ENCODE measurements around the gene PSME1.

PSME1 gene

GRCh38 chr14:24176599-24176998 is 40.6 kb downstream of the PSME1 start:
- no peak for FAIRE-seq
- DNase-seq (ENCODE audit: insufficient read length, low spot score), result no peak
- TF ChIP-seq POU2F2 (IDR thresholded peaks at IDR 0.05; ENCODE audit: low read depth, low read length) (no peak), PAX5 (IDR thresholded peaks at IDR 0.05; ENCODE audit: insufficient read depth, low read length, severe bottlenecking) (no peak), POLR2AphosphoS5 (IDR thresholded peaks at IDR 0.05; ENCODE audit: low read depth, low read length) (peak; percentile 44; the same call in 1 of the 2 replicates)

- TF ChIP-seq POLR2A (IDR thresholded peaks at IDR 0.05; ENCODE audit: low read depth, low read length) (peak; percentile 64; the same call in 1 of the 2 replicates), PAX5 (IDR thresholded peaks at IDR 0.05; ENCODE audit: insufficient read depth, low read length, severe bottlenecking) (no peak), POLR2AphosphoS5 (IDR thresholded peaks at IDR 0.05; ENCODE audit: low read depth, low read length) (peak; percentile 62), SPI1 (IDR thresholded peaks at IDR 0.05; ENCODE audit: low read depth, low read length) (no peak), POU2F2 (IDR thresholded peaks at IDR 0.05; ENCODE audit: low read depth, low read length) (no peak), TAF1 (IDR thresholded peaks at IDR 0.05; ENCODE audit: low read depth, low read length) (no peak)
- no peak for FAIRE-seq
- no peak for DNase-seq (ENCODE audit: insufficient read length, low spot score)
These were observed 41.2 kb downstream of the PSME1 start for GRCh38 chr14:24177041-24177825.

GRCh38 chr14:24177891-24178290 is 41.9 kb downstream of the PSME1 start:
- DNase-seq (ENCODE audit: insufficient read length, low spot score) (no peak), FAIRE-seq (no peak)
- TF ChIP-seq TAF1 (IDR thresholded peaks at IDR 0.05; ENCODE audit: low read depth, low read length) (no peak), SPI1 (IDR thresholded peaks at IDR 0.05; ENCODE audit: low read depth, low read length) (no peak), POU2F2 (IDR thresholded peaks at IDR 0.05; ENCODE audit: low read depth, low read length) (peak; percentile 16; the same call in 1 of the 2 replicates)

GRCh38 chr14:24178399-24179178 is 42.6 kb downstream of the PSME1 start:
- FAIRE-seq (no peak), DNase-seq (ENCODE audit: insufficient read length, low spot score) (no peak)
- TF ChIP-seq TAF1 (IDR thresholded peaks at IDR 0.05; ENCODE audit: low read depth, low read length) (no peak), PAX5 (IDR thresholded peaks at IDR 0.05; ENCODE audit: insufficient read depth, low read length, severe bottlenecking) (no peak), SPI1 (IDR thresholded peaks at IDR 0.05; ENCODE audit: low read depth, low read length) (no peak), POLR2A (IDR thresholded peaks at IDR 0.05; ENCODE audit: low read depth, low read length) (peak; percentile 15; the same call in 1 of the 2 replicates), POU2F2 (IDR thresholded peaks at IDR 0.05; ENCODE audit: low read depth, low read length) (no peak), POLR2AphosphoS5 (IDR thresholded peaks at IDR 0.05; ENCODE audit: low read depth, low read length) (no peak)

GRCh38 chr14:24179294-24179960 is 43.4 kb downstream of the PSME1 start:
- TF ChIP-seq POU2F2 (IDR thresholded peaks at IDR 0.05; ENCODE audit: low read depth, low read length), result no peak
- no peak for TF ChIP-seq TAF1 (IDR thresholded peaks at IDR 0.05; ENCODE audit: low read depth, low read length)
- peak; percentile 32 for TF ChIP-seq POLR2AphosphoS5 (IDR thresholded peaks at IDR 0.05; ENCODE audit: low read depth, low read length)
- TF ChIP-seq PAX5 (IDR thresholded peaks at IDR 0.05; ENCODE audit: insufficient read depth, low read length, severe bottlenecking), result no peak
- TF ChIP-seq POLR2A (IDR thresholded peaks at IDR 0.05; ENCODE audit: low read depth, low read length), result peak; percentile 55
- TF ChIP-seq SPI1 (IDR thresholded peaks at IDR 0.05; ENCODE audit: low read depth, low read length), result no peak
- peak; percentile 48 for FAIRE-seq
- DNase-seq (ENCODE audit: insufficient read length, low spot score), result no peak

- FAIRE-seq, result no peak
- no peak for DNase-seq (ENCODE audit: insufficient read length, low spot score)
- TF ChIP-seq POLR2A (IDR thresholded peaks at IDR 0.05; ENCODE audit: low read depth, low read length) (no peak), POU2F2 (IDR thresholded peaks at IDR 0.05; ENCODE audit: low read depth, low read length) (0 out of 2 replicates have a peak, but pooled peaks have one; percentile 25), PAX5 (IDR thresholded peaks at IDR 0.05; ENCODE audit: insufficient read depth, low read length, severe bottlenecking) (no peak), TAF1 (IDR thresholded peaks at IDR 0.05; ENCODE audit: low read depth, low read length) (no peak), SPI1 (IDR thresholded peaks at IDR 0.05; ENCODE audit: low read depth, low read length) (no peak), POLR2AphosphoS5 (IDR thresholded peaks at IDR 0.05; ENCODE audit: low read depth, low read length) (no peak)
These were observed 44.2 kb downstream of the PSME1 start for GRCh38 chr14:24179961-24180796.

GRCh38 chr14:24181371-24182077 is 45.5 kb downstream of the PSME1 start:
- DNase-seq (ENCODE audit: insufficient read length, low spot score) (no peak), FAIRE-seq (no peak)
- TF ChIP-seq PAX5 (IDR thresholded peaks at IDR 0.05; ENCODE audit: insufficient read depth, low read length, severe bottlenecking), result no peak
- no peak for TF ChIP-seq SPI1 (IDR thresholded peaks at IDR 0.05; ENCODE audit: low read depth, low read length)
- TF ChIP-seq POLR2A (IDR thresholded peaks at IDR 0.05; ENCODE audit: low read depth, low read length), result peak; percentile 47; the same call in 1 of the 2 replicates
- no peak for TF ChIP-seq TAF1 (IDR thresholded peaks at IDR 0.05; ENCODE audit: low read depth, low read length)

- FAIRE-seq (no peak), DNase-seq (ENCODE audit: insufficient read length, low spot score) (no peak)
- TF ChIP-seq POLR2A (IDR thresholded peaks at IDR 0.05; ENCODE audit: low read depth, low read length) (peak; percentile 83), POLR2AphosphoS5 (IDR thresholded peaks at IDR 0.05; ENCODE audit: low read depth, low read length) (peak; percentile 59), POU2F2 (IDR thresholded peaks at IDR 0.05; ENCODE audit: low read depth, low read length) (peak; percentile 51; the same call in 1 of the 2 replicates), PAX5 (IDR thresholded peaks at IDR 0.05; ENCODE audit: insufficient read depth, low read length, severe bottlenecking) (no peak), SPI1 (IDR thresholded peaks at IDR 0.05; ENCODE audit: low read depth, low read length) (no peak), TAF1 (IDR thresholded peaks at IDR 0.05; ENCODE audit: low read depth, low read length) (no peak)
These were observed 46.3 kb downstream of the PSME1 start for GRCh38 chr14:24182110-24182882.

Measured in GM12891 (cell line).